ENCODE measurements around the gene MFAP3L. TPM values are rescaled to one million over a fixed set of nuclear protein-coding genes. Genes with fewer than 3 reads are reported as not detected.
"Not testable (repeated sequence)": the region's sequence is repeated elsewhere in the genome, so short reads cannot be mapped to it uniquely, and the experiment has no call there.

Gene MFAP3L
- total RNA-seq, 4 donors from 2014 or later = 0.23 to 1.8 (median 1.1) TPM

DNA sequence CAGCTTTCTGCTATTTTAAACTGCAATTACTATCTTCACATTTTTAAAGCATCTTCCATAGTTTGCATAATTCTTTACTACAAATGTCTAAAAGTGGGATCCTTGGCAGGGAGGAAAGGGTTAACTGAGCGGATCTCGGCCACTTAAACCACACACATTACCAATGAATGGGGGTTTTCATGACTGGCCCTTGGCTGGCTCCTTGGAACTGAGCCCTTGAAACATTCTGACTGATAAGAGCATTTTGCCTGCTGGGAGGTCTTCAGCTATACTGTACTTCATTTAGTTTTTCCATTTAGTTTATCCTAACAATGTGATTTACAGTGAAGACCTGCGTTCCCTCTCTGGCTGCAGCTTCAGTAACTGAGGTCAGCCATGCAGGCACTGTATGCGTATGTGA is 31.7 kb upstream of the MFAP3L start:
- intact Hi-C loops (cut with DNase I) = no loop called here
- Histone ChIP-seq H3K4me3 (no peak overlapping the region), H3K36me3 (peaks cover 0 to 4% (median 0%) of the 10 kb centered on the region in 3 donors), H3K27me3 (no peaks in the 10 kb centered on the region), H3K27ac (no peak overlapping the region), H3K4me1 (no peaks in the 10 kb centered on the region), H3K9me3 (no peaks in the 10 kb centered on the region)
- TF ChIP-seq POLR2A (IDR thresholded peaks at IDR 0.05) = no peak
- TF ChIP-seq, protein P1, sequence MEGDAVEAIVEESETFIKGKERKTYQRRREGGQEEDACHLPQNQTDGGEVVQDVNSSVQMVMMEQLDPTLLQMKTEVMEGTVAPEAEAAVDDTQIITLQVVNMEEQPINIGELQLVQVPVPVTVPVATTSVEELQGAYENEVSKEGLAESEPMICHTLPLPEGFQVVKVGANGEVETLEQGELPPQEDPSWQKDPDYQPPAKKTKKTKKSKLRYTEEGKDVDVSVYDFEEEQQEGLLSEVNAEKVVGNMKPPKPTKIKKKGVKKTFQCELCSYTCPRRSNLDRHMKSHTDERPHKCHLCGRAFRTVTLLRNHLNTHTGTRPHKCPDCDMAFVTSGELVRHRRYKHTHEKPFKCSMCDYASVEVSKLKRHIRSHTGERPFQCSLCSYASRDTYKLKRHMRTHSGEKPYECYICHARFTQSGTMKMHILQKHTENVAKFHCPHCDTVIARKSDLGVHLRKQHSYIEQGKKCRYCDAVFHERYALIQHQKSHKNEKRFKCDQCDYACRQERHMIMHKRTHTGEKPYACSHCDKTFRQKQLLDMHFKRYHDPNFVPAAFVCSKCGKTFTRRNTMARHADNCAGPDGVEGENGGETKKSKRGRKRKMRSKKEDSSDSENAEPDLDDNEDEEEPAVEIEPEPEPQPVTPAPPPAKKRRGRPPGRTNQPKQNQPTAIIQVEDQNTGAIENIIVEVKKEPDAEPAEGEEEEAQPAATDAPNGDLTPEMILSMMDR (IDR thresholded peaks at IDR 0.05) = no peak
- no peak for DNase-seq
- 64 to 65% methylated on average over 3 to 4 of the region's 4 CpGs for WGBS, 2 donors

DNA sequence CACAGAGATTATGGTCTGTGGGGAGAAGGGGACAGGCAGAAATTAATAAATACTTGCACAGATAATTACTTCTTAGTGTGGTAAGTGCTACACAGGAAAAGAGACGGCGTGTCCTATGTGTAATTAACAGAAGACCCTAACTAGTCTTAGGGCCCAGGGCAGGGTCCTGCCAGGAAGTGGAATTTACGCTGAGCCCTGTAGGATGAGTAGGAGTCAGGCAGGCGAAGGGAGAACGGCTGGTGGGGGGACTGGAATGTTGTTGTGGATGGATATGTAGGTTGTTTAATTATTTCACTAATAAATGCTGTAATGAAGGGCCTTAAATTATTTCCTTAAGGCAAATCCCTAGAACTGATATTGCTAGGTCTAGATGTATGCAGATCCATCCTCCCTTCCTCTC is 26.7 kb upstream of the MFAP3L start:
- 85 to 87% methylated on average over 5 of the region's 5 CpGs for WGBS, 2 donors
- Histone ChIP-seq H3K9me3 (no peaks in the 10 kb centered on the region), H3K27me3 (peaks cover 0 to 7% (median 0%) of the 10 kb centered on the region in 4 donors), H3K4me1 (no peaks in the 10 kb centered on the region), H3K4me3 (no peak overlapping the region), H3K36me3 (no peaks in the 10 kb centered on the region), H3K27ac (no peak overlapping the region)
- no peak for DNase-seq
- intact Hi-C loops (cut with DNase I) = loop anchor here (5.0 kb wide), 1 partner anchor 246 kb away; no protein-coding TSS in a partner anchor
- TF ChIP-seq, protein P1 (IDR thresholded peaks at IDR 0.05) = no peak
- no peak for TF ChIP-seq POLR2A (IDR thresholded peaks at IDR 0.05)

GRCh38 chr4:170051402-170051801 is 25.2 kb upstream of the MFAP3L start:
- intact Hi-C loops (cut with DNase I) = loop anchor here (5.0 kb wide), 1 partner anchor 244 kb away; no protein-coding TSS in a partner anchor
- DNase-seq = no peak
- Histone ChIP-seq H3K4me1 (no peaks in the 10 kb centered on the region), H3K4me3 (no peak overlapping the region), H3K27me3 (peaks cover 0 to 7% (median 0%) of the 10 kb centered on the region in 4 donors), H3K36me3 (no peaks in the 10 kb centered on the region), H3K27ac (no peak overlapping the region), H3K9me3 (no peaks in the 10 kb centered on the region)
- TF ChIP-seq, protein P1 (IDR thresholded peaks at IDR 0.05) = no peak
- no peak for TF ChIP-seq POLR2A (IDR thresholded peaks at IDR 0.05)
- 82 to 83% methylated on average over 2 of the region's 2 CpGs for WGBS, 2 donors

DNA sequence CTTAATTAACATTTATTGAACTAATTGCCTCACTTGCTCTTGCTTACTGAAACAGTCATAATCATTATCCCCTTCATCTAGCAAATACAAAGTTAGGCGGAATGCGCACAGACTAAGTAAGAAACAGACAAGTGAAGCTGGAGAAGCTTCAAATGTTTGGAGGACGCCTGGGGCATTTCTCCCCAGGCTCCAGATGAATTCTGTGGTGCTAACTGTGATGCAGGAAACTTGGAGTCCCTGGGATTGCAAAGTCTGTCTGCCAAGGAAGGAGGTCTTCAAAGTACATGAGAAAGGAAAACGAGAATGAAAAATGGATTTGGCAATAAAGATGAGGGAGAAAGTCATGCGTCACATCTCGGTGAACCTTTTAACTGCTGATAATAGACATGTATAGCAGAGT is 23.6 kb upstream of the MFAP3L start:
- Histone ChIP-seq H3K9me3 (no peaks in the 10 kb centered on the region), H3K27ac (no peak overlapping the region), H3K27me3 (peaks cover 0 to 7% (median 0%) of the 10 kb centered on the region in 4 donors), H3K4me3 (no peak overlapping the region), H3K36me3 (no peaks in the 10 kb centered on the region), H3K4me1 (no peaks in the 10 kb centered on the region)
- 60 to 70% methylated on average over 6 of the region's 6 CpGs for WGBS, 2 donors
- DNase-seq = no peak
- intact Hi-C loops (cut with DNase I) = loop anchor here (5.0 kb wide), 1 partner anchor 242 kb away; no protein-coding TSS in a partner anchor
- TF ChIP-seq POLR2A (IDR thresholded peaks at IDR 0.05) = no peak
- TF ChIP-seq, protein P1 (IDR thresholded peaks at IDR 0.05) = no peak

- Histone ChIP-seq H3K36me3 (no peaks in the 10 kb centered on the region), H3K27ac (no peak overlapping the region), H3K27me3 (peaks cover 0 to 7% (median 0%) of the 10 kb centered on the region in 4 donors), H3K4me3 (no peak overlapping the region), H3K4me1 (no peaks in the 10 kb centered on the region), H3K9me3 (no peaks in the 10 kb centered on the region)
- TF ChIP-seq, protein P1 (IDR thresholded peaks at IDR 0.05) = peak; percentile 62 to 86 (median 79)
- TF ChIP-seq POLR2A (IDR thresholded peaks at IDR 0.05) = no peak
- WGBS, 2 donors = 10 to 16% methylated on average over 4 of the region's 4 CpGs
- DNase-seq = no peak
- intact Hi-C loops (cut with DNase I) = no loop called here
Measured at GRCh38 chr4:170047771-170048354, 21.7 kb upstream of the MFAP3L start.

DNA sequence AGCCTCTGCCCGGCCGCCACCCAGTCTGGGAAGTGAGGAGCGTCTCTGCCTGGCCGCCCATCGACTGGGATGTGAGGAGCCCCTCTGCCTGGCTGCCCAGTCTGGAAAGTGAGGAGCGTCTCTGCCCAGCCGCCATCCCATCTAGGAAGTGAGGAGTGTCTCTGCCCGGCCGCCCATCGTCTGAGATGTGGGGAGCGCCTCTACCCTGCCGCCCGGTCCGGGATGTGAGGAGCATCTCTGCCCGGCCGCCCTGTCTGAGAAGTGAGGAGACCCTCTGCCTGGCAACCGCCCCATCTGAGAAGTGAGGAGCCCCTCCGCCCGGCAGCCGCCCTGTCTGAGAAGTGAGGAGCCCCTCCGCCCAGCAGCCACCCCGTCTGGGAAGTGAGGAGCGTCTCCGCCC is 20.0 kb upstream of the MFAP3L start:
- H3K27me3 ChIP-seq; H3K4me3 ChIP-seq; H3K36me3 ChIP-seq; H3K27ac ChIP-seq; intact Hi-C loops (cut with DNase I); DNase-seq; H3K9me3 ChIP-seq; H3K4me1 ChIP-seq: not testable (repeated sequence)
- no CpG with 5 or more reads among the region's 24 CpGs for WGBS, 2 donors
